ENCODE data around the gene C10orf143.

Gene C10orf143

GRCh38 chr10:130072247-130072646 lies 38.4 kb downstream of the C10orf143 start:
- in situ Hi-C loops (cut with MboI; ENCODE audit: low pct_unique_long_range_greater_than_20kb, low sequenced_read_pairs, unreplicated experiment), result no loop called here
- DNase-seq (ENCODE audit: low spot score), result no peak
- TF ChIP-seq, protein P1, sequence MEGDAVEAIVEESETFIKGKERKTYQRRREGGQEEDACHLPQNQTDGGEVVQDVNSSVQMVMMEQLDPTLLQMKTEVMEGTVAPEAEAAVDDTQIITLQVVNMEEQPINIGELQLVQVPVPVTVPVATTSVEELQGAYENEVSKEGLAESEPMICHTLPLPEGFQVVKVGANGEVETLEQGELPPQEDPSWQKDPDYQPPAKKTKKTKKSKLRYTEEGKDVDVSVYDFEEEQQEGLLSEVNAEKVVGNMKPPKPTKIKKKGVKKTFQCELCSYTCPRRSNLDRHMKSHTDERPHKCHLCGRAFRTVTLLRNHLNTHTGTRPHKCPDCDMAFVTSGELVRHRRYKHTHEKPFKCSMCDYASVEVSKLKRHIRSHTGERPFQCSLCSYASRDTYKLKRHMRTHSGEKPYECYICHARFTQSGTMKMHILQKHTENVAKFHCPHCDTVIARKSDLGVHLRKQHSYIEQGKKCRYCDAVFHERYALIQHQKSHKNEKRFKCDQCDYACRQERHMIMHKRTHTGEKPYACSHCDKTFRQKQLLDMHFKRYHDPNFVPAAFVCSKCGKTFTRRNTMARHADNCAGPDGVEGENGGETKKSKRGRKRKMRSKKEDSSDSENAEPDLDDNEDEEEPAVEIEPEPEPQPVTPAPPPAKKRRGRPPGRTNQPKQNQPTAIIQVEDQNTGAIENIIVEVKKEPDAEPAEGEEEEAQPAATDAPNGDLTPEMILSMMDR (IDR thresholded peaks at IDR 0.05; ENCODE audit: extremely low read depth, insufficient read depth, missing control alignments), result no peak

DNA sequence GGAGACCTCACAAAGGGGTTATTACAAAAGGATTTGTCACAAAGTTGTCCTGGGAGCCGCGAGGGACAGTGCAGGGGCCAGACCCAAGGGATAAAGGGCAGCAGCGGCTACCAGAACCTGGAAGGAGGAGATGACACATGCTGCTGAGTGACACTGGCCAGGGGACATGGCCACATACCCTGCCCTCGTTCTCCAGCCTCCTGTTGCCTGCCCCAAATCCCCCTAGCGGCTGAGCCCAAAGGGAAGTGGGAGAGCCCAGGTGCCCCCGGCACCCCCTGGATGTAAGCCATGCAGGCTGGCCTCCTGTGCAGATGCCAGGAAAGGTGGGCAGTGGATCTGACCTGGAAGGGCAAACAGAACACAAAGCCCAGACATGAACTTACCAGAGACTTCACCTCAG lies 42.7 kb downstream of the C10orf143 start:
- in situ Hi-C loops (cut with MboI; ENCODE audit: low pct_unique_long_range_greater_than_20kb, low sequenced_read_pairs, unreplicated experiment), result no loop called here
- no peak for DNase-seq (ENCODE audit: low spot score)
- TF ChIP-seq, protein P1 (IDR thresholded peaks at IDR 0.05; ENCODE audit: extremely low read depth, insufficient read depth, missing control alignments), result no peak

- TF ChIP-seq, protein P1 (IDR thresholded peaks at IDR 0.05; ENCODE audit: extremely low read depth, insufficient read depth, missing control alignments), result no peak
- in situ Hi-C loops (cut with MboI; ENCODE audit: low pct_unique_long_range_greater_than_20kb, low sequenced_read_pairs, unreplicated experiment), result no loop called here
- no peak for DNase-seq (ENCODE audit: low spot score)
Measured at GRCh38 chr10:130066743-130067142, 43.9 kb downstream of the C10orf143 start.

GRCh38 chr10:130065251-130065650 lies 45.4 kb downstream of the C10orf143 start:
- TF ChIP-seq, protein P1 (IDR thresholded peaks at IDR 0.05; ENCODE audit: extremely low read depth, insufficient read depth, missing control alignments), result no peak
- in situ Hi-C loops (cut with MboI; ENCODE audit: low pct_unique_long_range_greater_than_20kb, low sequenced_read_pairs, unreplicated experiment), result no loop called here
- no peak for DNase-seq (ENCODE audit: low spot score)

GRCh38 chr10:130064783-130065182 lies 45.8 kb downstream of the C10orf143 start:
- no peak for DNase-seq (ENCODE audit: low spot score)
- TF ChIP-seq, protein P1 (IDR thresholded peaks at IDR 0.05; ENCODE audit: extremely low read depth, insufficient read depth, missing control alignments), result no peak
- in situ Hi-C loops (cut with MboI; ENCODE audit: low pct_unique_long_range_greater_than_20kb, low sequenced_read_pairs, unreplicated experiment), result no loop called here

DNA sequence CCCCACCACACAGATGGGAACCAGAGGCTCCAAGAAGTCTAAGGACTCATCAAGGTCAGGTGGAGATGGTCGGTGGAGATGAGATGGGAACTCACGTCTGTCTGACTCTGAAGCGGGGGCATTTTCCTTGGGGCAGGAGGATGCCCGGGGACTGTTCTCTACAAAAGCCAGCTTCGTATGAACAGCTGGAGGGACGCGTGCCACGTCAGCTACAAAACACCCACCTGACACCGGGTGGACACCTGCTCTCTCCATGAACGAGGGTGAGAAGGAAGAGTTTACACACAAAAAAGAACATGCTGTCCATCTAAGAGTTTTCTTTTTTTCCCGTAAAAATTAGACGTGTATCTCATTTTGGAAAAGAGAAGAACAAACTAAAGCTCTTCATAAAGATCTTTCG lies 47.7 kb downstream of the C10orf143 start:
- in situ Hi-C loops (cut with MboI; ENCODE audit: low pct_unique_long_range_greater_than_20kb, low sequenced_read_pairs, unreplicated experiment), result no loop called here
- TF ChIP-seq, protein P1 (IDR thresholded peaks at IDR 0.05; ENCODE audit: extremely low read depth, insufficient read depth, missing control alignments), result no peak
- no peak for DNase-seq (ENCODE audit: low spot score)

- in situ Hi-C loops (cut with MboI; ENCODE audit: low pct_unique_long_range_greater_than_20kb, low sequenced_read_pairs, unreplicated experiment), result no loop called here
- TF ChIP-seq, protein P1 (IDR thresholded peaks at IDR 0.05; ENCODE audit: extremely low read depth, insufficient read depth, missing control alignments), result no peak
- DNase-seq (ENCODE audit: low spot score), result no peak
Measured at GRCh38 chr10:130062201-130062600, 48.4 kb downstream of the C10orf143 start.
